GM12892 (cell line): ENCODE measurements around the gene SETD3.

Experiments used
- POLR2A ChIP-seq: IDR thresholded peaks from 2 replicates; pipeline ENCODE4 v1.6.1; 2011; ENCODE audit warnings: low read depth, low read length, control low read depth
- POLR2AphosphoS5 ChIP-seq: IDR thresholded peaks from 2 replicates; pipeline ENCODE4 v1.6.1; 2011; ENCODE audit warnings: low read depth, low read length, control low read depth
- TAF1 ChIP-seq: IDR thresholded peaks from 2 replicates; pipeline ENCODE4 v1.6.1; 2011; ENCODE audit warnings: low read depth, mild to moderate bottlenecking, control low read depth, low read length, borderline replicate concordance

- TF ChIP-seq POLR2AphosphoS5 (no peak), TAF1 (no peak), POLR2A (no peak)
Observed at GRCh38 chr14:99363616-99364290, 116.9 kb downstream of the SETD3 start.
